Measurements from ENCODE around the gene GRM4.

GRM4 gene

DNA sequence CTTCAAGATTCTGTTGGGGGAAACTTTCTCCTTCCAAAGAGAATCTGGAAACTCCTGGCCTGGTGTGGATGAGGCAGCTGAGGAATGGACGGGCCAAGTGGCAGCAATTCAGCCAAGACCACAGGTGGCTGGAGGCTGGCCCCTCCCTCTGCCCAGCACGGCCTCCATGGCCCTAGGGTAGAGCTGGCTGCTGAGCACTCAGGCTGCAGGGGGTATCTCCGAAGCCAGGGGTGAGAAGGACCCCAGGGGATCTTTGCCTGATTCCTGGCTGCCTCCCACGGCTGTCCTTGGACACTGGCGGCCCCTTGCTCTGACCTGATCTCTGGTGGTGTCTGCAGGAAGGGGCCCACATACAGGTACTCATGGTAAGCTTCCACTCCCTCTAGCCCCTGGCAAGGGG lies 39.0 kb downstream of the GRM4 start:
- DNase-seq (ENCODE audit: low spot score): no peak

DNA sequence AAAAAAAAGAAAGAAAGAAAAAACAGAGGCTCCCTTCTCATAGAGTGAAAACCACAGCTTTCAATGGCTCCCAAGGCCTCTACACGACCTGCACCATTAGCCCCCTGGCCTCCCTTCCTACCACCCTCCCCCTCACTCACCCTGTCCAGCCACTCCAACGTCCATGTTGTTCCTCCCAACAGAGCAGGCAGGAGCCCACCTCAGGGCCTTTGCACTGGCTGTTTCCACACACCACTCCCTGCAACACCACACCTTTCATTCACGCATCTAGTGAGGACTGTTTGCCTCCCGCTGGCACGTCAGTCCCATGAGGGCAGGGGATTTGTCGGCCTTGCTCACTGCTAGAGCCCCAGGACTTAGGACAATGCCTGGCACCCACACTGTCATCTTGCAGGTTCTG lies 39.5 kb downstream of the GRM4 start:
- DNase-seq (ENCODE audit: low spot score): no peak

DNA sequence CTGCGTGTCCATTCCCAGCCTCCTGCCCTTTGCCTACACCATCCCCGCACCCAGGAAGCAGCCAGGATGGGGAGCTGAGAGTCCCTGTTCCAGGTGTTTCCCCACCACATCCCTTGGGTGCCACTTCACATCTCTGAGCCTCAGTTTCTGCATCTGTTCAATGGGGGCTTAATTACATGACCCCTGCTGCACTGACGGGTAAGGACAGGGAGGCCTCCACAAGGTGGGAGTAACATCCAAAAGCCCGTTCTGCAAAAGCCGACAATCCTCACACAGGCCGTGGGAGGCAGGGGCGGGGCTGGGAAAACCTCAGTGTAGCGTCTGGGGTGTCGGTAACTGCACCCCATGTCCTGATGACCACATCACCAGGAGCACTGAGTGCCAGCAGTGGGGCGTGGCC lies 41.3 kb downstream of the GRM4 start:
- no peak for DNase-seq (ENCODE audit: low spot score)

DNA sequence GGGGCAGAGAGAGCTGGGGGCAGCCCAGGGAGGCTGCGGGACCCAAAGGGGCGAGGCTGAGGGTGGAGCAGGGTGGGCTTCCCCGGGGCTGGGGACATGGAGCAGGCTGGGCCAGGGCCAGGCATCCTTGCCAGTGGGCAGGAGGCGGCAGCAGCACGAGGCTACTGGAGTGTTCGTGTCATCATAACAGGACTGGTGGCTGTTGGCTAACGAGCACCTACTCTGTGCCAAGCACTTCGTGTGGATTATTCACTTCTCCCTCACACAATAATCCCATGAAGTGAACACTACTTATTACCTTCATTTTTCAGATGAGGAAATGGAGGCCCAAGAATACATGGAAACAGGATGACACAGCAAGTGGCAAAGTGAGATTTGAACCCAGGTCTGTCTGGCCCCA lies 41.7 kb downstream of the GRM4 start:
- no peak for DNase-seq (ENCODE audit: low spot score)

DNA sequence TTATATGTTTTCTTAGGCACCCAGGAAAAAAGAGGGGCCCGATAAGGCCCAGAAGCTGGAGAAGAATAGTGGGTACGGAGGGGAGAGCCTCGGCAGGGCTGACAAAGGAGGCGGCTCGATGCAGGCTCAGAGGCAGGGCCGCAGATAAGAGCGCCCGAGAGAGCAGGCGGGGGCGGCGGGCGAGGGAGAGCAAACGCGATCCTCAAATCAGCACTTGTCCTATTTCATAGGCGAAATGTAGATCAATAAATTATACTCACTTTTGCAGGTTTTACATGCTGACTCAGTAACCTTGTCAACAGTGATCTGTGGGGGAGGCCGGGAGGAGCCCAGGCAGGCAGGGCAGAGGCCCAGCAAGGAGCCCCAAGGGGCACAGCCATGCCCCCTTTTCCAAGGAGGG lies 42.6 kb downstream of the GRM4 start:
- DNase-seq (ENCODE audit: low spot score): no peak

DNA sequence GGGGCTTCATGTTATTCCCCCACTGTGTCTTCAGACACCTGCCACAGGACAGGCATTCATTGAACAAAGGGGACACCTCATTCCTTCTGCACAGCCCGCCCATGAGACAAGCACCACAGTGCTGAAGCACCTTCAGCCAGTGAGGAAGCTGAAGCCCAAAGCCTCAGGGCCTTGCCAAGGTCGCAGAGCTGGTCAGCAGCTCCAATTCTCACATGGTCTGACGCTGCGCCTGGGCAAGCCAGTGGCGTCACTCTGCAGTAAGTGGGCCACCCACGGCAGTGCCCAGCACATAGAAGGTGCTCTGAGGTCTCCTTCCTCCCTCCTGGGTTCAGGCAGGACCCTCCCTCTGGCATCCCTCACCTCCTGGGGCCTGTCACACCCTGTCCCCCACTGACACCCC lies 43.2 kb downstream of the GRM4 start:
- no peak for DNase-seq (ENCODE audit: low spot score)

DNA sequence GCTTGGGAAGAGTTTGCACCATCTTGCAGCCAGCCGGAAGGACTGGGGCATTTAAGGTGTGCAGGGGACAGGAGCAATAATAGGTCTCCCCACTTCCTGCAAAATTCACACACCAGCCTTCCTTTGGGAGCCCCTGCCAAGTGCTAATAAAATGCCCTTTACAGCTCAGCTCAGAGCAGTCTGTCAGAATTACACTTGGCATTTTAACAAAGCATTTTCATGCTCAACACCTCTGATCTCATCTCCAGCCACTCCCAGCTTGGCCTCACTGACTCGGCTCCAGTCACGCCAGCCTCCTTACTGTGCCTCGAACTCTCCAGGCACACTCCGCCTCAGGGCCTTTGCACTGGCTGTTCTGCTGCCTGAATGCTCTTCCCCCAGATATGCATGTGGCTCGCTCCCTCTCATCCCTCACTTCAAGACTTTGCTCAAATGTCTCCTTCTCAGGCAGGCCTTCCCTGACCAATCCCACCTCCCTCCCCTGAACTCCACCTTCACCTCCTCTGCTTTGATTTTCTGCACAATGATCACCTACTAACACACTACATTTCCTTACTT lies 43.7 kb downstream of the GRM4 start:
- no peak for DNase-seq (ENCODE audit: low spot score)

DNA sequence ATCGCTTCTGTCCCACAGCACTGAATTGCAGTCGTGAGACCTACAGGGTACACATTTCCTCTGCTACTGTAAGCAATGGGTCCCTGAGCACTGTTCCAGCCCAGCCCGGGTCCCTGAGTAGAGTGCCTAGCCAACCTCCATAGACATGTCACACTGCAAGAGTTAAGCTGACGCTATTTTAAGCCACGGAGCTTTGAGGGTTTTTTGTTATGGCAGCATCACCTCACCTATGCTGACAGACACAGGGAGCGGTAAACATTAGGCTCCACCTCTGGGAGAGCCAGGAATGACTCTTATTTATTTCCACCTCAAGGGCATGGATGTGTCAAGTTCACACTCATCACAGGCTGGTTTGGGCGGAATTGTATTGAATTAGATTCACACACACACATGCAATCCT lies 45.1 kb downstream of the GRM4 start:
- DNase-seq (ENCODE audit: low spot score): no peak

DNA sequence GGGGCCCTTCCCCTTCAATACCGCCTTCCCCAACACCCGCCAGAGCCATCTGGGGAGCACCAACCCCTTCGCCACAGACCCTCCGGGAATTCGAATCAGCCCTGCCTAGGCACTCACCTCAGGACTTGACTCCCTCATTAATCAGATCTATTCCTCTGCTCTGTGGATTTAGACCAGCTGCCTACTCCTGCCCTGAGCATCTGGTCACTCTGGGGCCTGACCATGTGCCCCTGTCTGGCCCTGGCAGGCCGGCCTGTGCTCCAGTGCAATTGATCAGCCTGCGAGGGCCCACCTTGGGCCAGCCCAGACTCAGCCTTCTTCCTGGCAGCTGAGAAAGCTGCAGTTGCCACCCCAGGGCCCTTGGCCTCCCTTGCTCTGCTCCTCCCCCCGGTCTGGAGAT lies 46.0 kb downstream of the GRM4 start:
- no peak for DNase-seq (ENCODE audit: low spot score)

DNA sequence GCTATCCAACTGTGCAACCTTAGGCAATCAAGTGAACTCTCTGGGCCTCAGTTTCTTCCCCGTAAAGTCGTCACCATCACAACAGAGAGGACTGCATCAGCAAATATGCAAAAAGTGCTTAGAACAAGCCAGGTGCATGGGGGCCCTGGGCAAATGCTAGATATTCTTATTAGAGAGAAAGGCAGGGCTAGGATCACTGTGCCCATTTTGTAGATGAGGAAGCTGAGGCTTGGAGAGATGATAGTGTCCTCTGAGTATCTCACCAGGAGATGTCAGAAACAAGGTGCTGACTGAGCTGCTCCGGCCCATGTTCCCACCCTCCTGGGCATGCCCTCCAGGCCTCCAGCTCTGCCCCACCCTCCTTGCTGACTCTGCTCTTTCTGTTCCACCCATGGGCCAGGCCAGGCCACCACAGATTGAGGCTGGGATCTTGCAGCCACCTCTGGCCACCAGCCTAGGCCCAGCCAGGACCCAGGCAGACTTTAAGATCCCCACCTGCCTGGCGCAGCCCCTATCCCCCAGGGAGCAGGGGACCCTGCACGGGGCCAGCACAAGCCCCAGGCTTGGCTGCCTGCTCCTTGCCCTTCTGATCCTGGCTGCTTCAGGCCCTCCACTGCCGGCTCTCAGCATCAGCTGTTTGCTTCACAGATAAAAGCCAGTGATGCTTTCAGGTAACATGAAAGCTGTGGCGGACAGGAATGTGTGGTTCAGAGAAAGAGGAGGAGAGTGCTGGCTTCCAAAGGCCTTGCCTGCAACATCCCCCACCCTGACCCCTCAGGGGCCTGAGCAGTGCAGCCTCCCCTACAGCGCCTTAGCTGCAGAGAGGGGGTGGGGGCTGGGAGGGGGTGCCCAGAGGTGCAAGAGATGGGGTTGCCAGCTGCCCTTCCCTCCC lies 47.6 kb downstream of the GRM4 start:
- DNase-seq (ENCODE audit: low spot score): no peak

DNA sequence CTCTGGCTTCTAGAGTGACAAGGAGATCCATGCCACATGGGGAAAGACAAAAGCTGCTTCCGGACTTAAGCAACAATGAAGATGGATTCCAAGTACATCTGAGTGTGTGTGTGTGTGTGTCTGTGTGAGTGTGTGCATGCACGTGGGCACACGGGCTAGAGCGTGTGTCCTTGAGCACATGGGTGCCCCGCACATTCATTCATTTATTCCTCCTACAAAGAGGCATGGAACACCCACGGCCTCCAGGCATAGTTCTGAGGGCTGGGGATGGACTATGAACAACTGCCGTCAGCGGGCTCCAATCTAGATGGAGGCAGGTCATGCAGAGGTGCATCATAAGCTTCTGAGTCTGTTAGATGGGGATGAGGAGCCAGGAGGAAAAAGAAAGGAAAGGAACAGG lies 49.1 kb downstream of the GRM4 start:
- DNase-seq (ENCODE audit: low spot score): no peak

DNA sequence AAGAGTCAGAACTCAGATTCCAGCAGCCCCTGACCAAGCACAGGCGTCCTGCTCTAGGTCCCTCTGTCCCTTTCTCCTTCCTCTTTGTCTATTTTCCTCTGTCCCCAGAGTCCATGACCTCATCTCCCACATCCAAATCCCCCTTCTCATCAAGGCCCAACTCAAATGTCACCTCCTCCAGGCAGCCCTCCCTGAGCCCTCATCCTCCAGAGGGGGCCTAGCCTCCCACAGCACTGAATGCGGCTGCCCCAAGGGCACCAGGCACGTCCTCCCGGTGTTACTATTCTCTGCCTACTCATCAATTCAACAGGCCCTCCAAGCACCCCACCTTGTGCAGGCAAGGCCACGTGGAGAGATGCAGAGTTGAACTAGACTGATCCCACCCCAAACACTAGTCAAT lies 49.7 kb downstream of the GRM4 start:
- DNase-seq (ENCODE audit: low spot score): no peak

DNA sequence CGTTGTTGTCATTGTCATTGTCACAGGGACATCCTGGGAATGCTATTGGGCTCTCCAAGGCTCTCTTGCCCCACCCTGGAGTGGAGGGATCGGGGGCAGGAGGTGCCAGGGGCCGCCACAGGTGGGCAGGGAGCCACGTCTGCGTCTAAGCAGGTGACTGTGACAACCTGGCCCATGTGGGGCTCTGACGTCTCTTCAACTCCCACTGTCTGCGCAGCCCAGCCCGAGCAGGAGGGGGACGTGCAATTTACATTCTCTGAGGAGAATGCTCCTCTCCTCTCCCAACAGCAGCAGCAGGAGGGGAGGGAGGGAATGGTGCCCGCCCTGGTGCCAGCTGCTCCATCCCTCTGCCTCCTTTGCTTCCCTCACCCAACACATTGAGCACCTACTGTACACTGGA lies 50.1 kb downstream of the GRM4 start:
- no peak for DNase-seq (ENCODE audit: low spot score)

DNA sequence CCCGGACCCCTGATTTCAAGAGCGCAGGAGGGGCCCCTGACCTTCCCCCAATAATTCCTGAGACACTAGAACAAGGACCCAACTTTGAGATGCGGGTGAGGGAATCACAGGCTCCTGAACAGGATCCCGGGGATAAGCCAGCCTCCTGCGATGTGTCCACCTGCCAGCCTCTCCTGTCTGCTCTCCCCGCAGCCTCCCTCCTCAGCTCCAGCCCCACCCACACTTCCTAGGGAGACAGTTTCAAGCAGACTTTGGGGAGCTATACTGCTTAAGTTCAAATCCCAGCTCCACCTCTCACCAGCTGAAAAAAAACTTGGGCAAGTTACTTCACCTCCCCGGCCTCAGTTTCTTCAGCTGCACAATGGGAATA lies 50.8 kb downstream of the GRM4 start:
- DNase-seq (ENCODE audit: low spot score): no peak

DNA sequence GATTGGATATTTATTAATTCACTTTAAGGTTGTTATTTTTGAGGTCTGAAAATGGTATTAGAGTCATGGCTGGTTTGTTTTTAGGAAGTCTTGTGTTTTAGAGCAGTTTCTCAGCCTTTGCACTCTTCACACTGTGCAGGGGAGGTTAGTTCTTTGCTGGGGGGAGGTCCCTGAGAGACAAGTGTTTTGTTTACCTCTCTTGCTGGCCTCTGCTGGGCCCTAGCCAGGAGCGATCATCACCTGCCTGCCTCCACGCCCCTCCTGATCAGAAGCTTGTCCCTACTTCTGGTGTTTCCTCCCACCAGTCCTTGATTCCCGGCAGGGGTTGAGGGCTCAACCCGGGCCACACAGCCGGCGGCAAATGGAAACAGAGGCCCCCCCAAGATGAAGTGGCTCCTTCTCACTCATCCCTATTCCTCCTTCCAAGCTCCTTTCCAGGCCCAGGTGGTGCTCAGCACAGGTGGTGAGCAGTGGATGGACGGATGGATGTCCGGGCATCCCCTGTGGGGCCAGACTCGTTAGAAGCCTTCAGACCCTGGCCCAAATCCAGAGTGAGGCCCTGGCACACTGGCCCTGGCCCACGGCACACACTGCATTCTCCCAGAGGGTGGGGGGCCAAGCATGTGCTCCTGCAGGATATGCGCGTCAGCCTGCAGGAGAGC lies 51.3 kb downstream of the GRM4 start:
- no peak for DNase-seq (ENCODE audit: low spot score)

DNA sequence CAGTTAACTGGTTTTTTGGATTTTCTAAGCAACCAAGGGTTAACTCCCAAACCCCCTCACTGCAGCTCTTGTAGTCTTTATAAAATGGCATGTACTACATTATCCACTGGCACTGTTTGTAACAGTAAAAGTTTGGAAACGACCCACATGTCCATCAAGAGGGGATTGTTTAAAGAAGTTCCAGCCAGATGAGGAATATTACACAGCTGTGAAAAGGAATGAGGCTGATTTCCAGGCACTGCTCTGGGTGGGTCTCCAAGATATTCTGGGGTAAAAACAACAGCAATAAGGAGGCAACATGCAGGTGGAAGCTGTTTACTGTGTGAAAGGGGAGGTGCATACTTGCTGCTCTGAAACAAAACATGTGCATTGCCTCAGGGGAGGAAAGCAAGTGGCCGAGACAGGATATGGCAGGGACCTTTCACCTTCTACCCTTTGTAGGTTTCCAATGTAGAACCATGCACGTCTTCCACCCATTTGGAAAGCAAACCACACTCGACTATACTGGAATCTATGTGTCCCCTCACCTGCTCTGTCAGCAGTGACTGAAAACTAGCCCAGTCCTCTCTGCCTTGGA lies 51.9 kb downstream of the GRM4 start:
- DNase-seq (ENCODE audit: low spot score): no peak

DNA sequence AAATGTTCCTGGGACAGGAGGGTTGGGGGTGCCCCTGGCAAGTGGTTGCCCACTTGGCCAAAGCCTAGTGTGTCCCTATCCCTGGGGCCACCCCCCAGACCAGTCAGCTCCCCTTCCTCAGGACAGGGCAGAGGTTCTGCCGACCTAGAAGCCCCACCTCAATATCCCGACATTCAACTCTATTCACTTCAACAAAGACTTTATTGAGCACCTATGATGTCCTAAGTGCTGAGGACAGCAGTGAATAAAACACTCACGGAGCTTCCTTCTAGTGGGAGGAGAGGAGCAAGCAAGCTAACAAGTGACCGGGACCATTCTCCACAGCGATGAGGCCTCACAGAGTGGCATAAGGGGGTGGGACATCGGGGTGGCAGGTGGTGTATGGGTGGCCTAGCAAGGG lies 52.7 kb downstream of the GRM4 start:
- DNase-seq (ENCODE audit: low spot score): no peak

DNA sequence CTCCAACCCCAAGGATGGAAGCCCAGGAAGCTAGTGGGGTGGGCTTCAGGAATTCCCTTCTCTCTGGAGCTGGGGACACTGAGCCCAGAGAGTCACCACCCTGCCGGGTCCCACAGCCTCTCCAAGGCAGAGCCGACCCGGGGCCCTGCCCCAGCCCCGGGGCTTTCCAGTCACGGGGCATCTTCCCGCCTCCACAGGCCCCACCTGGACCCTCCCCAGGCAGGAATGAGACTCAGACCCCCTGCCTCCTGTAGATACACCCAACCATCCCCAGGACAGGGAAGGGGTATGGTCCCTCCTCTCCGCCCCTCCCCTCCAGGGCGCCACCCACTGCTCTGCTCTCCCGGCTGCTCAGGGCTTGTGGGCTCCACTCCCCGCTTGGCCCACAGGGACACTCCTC lies 53.3 kb downstream of the GRM4 start:
- DNase-seq (ENCODE audit: low spot score): no peak

DNA sequence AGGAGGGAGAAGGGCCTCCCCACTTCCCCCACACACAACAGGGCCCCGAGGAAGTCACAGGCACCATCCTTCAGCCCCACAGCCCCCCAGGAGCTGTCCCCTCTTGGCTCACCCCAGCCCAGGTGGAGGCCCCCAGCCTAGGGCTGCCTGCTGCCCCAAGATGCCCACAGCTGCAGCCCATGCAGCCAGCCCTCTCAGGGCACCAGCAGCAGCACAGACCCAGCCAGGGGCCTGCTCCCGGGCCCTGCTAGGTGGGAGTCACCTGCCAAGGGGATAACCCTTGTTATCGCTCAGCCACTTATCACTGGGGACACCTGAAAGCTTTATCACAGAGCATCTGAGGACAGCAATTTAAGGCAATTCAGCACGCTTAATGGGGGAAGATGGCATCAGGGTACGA lies 55.0 kb downstream of the GRM4 start:
- DNase-seq (ENCODE audit: low spot score): no peak

DNA sequence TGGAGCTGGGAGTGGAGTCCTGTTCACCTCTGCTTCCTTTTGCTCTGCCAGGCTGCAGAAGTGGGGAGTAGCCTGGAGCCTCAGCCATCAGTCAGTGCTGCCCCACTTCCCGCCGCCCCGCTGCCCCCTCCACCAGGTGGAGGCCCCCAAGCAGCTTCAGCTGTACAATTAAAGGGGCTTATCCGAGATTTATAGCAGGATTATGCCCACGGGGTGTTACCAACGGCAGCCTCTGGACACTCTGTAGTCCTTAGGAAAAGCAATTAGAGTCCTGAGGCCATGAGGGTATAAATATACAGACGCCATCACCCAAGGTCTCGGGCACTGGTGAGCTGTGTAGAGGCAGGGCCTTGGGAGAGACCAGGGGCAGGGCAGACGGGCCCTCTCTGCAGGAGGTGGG lies 55.4 kb downstream of the GRM4 start:
- DNase-seq (ENCODE audit: low spot score): no peak

DNA sequence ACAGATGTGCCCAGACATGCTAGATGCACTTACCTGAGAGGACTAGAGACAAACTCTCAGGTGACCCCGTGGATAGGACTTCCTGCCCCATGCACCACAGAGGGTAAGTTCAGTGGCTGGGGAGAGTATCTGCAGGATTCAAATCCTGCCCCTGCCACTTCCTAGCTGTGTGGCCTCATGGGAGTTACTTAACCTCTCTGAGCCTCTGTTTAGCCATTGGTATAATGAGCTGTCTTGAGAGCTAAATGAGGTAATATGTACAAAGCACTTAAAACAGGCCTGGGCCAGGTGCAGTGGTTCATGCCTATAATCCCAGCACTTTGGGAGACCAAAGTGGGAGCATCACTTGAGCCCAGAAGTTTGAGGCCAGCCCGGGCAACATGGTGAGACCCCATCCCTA lies 59.3 kb downstream of the GRM4 start:
- no peak for DNase-seq (ENCODE audit: low spot score)

DNA sequence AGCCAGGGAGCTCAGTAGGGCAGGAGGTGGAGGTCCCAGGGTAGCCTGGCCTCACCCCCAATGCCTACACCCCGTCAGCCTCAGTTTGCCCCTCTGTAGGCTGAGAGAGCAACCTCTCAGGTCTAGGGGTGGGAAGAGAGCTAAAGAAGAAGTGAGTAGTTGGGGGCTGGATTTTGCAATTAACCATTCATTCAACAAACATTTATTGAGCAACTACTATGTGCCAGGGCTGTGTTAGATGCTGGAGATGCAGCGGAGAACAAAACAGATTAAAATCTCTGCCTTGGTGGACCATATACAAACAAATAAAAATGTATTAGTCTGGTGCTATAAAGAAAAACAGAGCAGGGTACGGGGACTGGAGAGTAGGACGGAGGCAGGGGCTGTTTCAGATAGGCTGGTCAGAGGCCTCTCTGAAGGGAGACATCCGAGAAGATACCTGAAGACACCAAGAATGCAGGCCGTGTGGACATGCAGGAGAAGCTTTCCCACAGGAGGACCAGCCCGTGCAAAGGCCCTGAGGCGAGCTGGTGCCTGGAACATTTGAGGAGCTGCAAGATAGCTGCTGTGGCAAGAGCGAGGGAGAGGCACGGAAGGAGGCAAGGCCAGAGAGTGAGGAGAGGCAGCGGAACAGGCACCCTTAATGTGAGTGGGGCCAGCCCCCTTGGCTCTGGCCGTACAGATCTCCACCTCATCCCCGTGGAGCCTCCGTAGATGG lies 60.3 kb downstream of the GRM4 start:
- DNase-seq (ENCODE audit: low spot score): no peak
